DND-41 (cell line): ENCODE measurements around the gene CLASP1.

Experiments used
- CTCF ChIP-seq: IDR thresholded peaks from 2 replicates; pipeline ENCODE4 v1.5.1; 2012; ENCODE audit warnings: borderline replicate concordance, low read length, moderate library complexity, mild to moderate bottlenecking; ENCODE audit not compliant: poor library complexity, severe bottlenecking; ENCODE audit errors: extremely low read depth
- EZH2 ChIP-seq: IDR thresholded peaks from 3 replicates; pipeline ENCODE4 v1.6.1; 2012; ENCODE audit warnings: borderline replicate concordance, low read depth, mild to moderate bottlenecking, moderate library complexity, low read length, inconsistent platforms; ENCODE audit not compliant: severe bottlenecking

GRCh38 chr2:121625953-121626352 is 23.3 kb downstream of the CLASP1 start:
- TF ChIP-seq CTCF (no peak), EZH2 (no peak)
